GM12801 (cell line): ENCODE measurements around the gene ETDC.

ENCODE experiments used
- CTCF ChIP-seq: IDR thresholded peaks from one replicate; pipeline ENCODE4 v1.5.1; 2011; ENCODE audit warnings: control low read depth; ENCODE audit not compliant: insufficient read length; ENCODE audit errors: extremely low read depth

The ETDC gene

DNA sequence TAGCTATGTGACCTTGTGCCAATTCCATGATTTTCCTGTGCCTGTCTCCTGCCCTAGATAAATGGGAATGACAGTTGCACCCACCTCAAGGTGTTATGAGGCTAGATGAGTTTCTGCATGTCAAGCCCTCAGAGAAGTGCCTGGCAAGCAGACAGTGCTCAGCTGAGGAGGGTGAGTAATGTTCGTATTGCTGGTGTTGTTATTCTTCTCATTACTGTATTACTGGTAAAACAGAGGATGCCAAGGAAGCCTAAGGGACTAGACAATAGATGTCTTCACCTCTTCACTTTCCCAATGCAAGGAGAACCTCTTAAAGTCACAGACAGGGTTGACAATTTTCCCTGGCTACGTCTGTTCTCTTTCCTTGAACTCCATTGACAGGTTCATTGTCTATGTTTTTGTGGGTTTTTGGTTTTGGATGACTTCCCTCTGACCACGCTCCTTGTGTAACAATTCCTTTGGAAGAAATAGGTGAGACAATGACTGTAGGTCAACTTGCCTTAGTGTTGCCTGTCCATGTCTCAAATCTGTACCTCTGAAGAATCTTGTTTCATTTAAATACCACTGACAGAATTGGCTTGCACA, 19.2 kb downstream of the ETDC start:
- TF ChIP-seq CTCF = no peak

DNA sequence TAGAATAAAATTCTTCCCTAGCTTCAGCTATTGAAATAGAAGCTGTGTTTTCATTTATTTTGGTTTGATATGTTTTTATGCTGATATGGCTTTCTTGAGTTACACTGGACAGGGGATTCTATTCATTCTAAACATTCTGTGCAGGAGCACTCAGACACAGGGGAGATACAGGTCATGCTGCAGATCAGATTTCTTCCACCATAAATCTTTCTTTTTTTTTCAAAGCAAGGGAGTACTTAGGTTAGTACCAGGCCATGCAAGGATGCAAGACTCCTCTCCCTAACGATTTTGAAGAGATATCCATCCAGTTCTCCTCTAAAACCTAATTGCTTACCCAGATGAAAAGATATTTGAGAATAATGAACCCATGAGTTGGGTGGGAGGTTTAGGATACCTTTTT, 21.4 kb downstream of the ETDC start:
- TF ChIP-seq CTCF = no peak

DNA sequence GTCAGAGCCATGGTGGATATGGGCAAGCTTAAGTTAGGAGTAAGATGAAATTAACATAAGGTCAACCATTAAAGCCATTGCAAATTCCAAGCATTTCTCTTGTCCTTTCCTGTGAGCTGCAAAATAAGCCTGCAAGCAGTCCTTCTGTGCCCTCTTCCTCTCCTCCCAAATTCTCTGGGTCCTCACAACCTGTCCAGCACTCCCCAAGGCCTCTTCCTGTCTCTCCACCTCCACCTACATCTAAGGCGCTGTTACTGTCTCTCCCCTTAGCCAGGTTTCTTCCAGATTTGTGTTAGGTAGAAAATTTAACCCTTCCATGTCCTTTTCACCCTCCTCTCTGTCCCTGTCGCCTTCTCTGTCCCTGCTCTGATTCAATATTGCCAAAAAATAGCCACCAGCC, 22.2 kb downstream of the ETDC start:
- TF ChIP-seq CTCF = no peak

- no peak for TF ChIP-seq CTCF
Observed at GRCh38 chrX:135340831-135341230, 31.6 kb downstream of the ETDC start.

GRCh38 chrX:135345107-135345589, 35.9 kb downstream of the ETDC start:
- no peak for TF ChIP-seq CTCF

- TF ChIP-seq CTCF = no peak
Observed at GRCh38 chrX:135346975-135347374, 37.7 kb downstream of the ETDC start.

DNA sequence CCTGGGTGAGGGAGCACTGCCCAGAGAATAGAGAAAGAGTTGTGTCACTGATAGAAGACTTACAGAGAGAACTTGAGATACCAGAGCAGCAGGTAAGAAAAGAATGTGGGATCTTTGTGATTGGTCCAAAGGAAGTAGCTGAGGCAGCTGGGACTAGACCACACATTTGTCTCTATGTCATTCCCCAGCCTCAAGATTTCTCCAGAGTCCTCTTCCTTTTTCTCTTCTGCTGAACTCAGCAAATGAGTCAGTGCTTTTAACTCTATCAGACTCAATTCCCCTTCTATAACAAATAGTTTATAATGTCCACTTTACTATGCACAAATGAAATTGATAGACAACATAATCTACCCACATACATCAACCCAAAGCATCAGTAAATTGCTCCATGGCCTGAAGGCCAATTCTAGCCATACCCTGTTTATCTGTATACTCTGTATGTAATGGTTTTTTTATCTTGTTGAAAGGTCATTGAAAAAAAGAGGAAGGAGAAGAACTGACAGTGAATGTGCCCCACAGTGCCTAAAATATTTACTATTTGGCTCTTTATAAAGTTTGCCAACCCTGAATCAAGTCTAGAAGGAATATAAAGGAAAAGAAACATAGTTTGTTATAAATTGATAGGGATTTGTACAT, 38.2 kb downstream of the ETDC start:
- no peak for TF ChIP-seq CTCF

GRCh38 chrX:135354288-135354687, 45.0 kb downstream of the ETDC start:
- no peak for TF ChIP-seq CTCF
